UCSD-AML1 (cell line): ENCODE data around the gene OR2F2.

ENCODE experiments used
- DNase-seq: peaks from one replicate; lab custom pipeline; 2025; ENCODE audit not compliant: unreplicated experiment; lab: John Stamatoyannopoulos, UW

Gene OR2F2

DNA sequence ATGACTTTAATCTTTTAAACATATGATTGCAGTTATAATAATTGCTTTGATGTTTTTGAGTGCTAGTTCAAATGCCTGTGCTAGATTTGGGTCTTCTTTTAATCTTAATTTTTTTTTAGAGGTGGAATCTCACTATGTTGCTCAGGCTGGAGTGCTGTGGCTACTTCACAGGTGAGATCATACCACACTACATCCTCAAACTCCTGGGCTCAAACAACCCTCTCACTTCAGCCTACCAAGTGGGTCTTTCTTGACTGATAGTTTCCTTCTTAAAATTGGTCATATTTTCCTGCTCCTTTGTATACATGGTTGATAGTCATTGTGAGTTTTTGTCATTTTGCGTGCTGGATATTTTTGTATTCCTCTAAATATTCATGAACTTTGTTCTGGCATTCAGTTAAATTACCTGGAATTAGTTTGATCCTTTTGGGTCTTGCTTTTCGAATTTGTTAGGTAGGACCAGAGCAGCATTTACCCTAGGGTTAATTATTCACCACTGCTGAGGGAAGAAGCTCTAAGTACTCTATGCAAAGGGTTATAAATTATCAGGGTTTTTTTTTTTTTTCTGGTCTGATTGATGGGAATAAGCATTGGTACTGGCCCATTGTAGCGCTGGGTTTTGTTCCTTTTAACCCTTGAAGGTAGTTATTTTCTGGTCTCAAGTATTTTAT lies 21.0 kb upstream of the OR2F2 start:
- no peak for DNase-seq

- DNase-seq = no peak
These were observed 19.9 kb upstream of the OR2F2 start for GRCh38 chr7:143914938-143915652.

- no peak for DNase-seq
These were observed 10.2 kb upstream of the OR2F2 start for GRCh38 chr7:143924851-143925250.

DNA sequence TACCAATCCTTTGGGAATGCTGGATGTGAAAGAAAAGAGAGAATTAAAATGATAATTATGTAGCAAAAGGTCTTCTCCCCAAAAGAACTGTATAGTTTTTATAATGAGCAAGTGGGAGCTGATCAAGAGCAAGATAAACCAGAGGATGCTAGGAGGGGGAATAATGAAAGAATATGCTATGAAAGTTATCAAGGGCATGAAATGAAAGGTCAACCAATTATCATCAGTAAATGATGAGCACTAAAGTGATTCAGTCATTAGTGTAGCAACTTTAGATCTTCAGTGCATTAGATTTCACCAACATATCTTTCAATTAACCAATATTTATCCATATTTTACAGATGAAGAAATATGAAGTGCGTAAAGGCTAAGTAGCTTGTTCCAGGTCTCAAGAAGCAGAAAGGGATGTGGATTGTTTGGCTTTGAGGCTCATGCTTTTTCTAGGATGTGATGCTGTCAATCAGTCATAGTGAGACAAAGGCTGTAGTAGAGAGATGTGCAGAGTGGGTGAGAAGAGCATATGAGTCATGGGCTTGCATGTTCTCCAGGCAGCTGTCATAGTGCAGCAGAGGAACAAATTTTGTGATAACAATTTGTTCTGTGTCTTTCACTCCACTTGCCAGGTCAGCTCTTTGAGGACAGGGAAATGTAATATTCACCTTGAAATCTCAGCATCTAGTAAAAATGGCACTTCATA lies 5.7 kb upstream of the OR2F2 start:
- no peak for DNase-seq

DNA sequence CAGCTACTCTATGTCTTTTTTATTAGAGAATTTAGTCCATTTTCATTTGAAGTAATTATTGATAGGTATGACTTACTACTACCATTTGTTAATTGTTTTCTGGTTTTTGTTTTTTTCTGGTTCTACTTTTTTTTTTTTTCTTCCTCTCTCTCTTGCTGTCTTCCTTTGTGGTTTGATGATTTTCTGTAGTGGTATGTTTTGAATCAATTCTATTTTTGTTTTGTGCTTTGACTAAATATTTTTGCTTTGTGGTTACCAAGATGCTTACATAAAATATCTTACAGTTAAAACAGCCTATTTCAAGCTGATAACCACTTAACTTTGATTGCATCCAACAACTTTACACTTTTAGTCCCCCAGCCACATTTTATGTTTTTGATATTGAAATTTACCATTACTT lies 3.3 kb upstream of the OR2F2 start:
- DNase-seq = no peak

- no peak for DNase-seq
These were observed 1.3 kb downstream of the OR2F2 start for GRCh38 chr7:143936087-143937009.

DNA sequence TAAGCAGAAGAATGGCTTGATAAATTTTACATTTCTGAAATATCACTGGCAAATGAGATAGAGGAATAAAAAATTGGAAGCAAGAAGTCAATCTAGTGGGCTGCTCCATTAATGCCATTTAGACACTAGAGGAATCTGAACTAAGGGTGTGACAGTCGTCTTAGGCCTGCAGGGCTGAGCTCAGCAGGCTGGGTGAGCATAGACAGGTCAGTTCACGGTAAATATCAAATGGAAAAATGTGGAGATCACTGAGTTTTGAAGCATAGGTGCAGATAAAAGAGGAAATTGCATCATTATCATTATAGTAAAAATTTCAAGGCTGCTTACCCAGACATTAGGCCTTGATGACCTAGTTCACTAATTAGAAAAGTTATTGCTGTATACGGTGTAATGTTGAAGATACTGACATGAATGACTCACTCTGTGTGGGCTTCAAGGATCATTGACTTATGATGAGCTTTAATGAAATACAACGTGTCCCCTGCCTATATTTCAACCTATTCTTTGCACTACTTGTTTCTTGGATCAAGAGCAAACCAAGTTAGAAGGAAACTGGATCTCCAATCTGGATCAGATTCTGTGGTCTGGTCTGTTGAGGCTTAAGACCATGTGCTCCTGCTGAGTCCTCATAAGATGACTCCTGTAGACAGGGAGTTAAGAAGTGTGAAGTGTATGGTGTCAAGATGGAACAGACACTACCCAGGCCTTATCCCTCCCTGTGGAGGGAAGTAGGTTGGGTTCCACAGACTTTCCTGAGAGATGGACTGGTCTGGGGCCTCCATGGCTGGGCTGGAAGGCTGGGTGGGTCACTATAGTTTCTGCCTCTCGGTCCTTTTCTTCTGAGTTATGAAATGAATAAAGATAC lies 3.6 kb downstream of the OR2F2 start:
- DNase-seq = no peak

DNA sequence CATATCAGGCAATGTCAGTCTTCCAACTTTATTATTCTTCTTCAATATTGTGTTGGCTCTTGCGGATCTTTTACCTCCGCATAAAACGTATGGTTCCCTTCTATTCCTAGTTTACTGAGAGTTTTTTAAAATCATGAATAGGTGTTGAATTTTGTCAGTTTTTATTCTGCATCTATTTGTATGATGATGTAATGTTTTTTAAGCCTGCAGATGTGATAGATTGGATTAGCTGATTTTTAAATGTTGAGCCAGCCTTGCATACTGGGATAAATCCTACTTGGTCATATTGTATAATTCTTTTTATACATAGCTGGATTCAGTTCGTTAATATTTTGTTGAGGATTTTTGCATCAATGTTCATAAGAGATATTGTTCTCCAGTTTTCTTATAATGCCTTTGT lies 10.4 kb downstream of the OR2F2 start:
- no peak for DNase-seq

DNA sequence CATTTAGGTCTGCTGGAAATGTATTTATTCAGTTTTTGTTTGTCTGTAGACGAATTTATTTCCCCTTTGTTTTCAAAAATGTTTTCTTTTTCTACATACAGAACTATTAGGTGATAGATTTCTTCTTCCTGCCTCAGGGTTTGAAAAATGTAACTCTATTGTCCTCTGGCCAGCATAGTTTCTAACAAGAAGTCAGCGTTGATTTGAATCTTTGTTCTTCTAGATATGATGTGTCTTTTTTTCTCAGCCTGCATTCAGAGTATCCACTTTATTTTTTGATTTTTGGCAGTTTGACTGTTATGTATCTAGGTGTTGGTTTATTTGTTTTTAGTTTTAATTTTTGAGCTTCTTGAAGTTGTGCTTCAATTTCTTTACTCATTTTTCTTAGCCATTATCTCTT lies 12.1 kb downstream of the OR2F2 start:
- DNase-seq = no peak

DNA sequence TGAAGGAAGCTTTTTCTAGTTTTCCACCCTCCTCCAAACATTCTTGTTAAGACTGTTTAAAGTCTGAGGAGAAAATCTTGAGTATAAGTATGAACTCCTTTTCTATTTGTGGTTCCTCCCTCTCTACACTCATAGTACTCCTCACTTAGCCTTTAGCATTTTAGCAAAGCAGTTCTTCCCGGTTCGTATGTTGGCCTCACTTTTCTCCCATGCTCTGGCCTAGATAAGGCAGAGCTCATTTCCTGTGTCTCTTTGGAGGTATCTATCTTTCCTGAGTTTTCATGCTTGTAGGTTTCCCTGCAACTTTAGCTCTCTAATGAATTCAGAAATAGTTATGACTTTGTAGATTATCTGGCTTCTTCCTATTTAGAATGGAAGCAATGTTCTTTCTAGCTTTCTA lies 13.7 kb downstream of the OR2F2 start:
- DNase-seq = no peak

- no peak for DNase-seq
These were observed 18.4 kb downstream of the OR2F2 start for GRCh38 chr7:143953421-143953820.

- DNase-seq = no peak
These were observed 19.1 kb downstream of the OR2F2 start for GRCh38 chr7:143954135-143954534.

DNA sequence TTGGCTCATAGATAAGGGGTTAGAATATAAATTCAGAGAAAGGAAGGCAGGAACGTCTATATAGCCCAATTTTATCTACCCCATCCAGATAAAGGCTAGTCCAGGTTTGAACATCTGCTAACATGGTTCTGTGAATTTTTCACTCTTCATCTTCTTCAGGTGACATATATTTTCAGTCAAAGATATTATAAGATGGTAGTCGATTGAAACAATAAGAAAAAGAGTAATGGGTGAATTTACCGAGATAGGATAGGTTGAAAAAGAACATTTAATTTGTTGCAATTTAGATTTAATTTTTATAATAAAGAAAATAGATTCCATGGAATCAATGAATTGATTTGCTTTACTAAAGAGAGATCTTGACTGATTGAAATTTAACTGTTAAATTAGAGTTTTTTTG lies 19.5 kb downstream of the OR2F2 start, which contains the start of gene OR2F1:
TSS of gene OR2F1 (plus strand) at position 301 of the 400 bp plus-strand sequence. CDS start 5,127 bp downstream, outside the sequence.
- no peak for DNase-seq

DNA sequence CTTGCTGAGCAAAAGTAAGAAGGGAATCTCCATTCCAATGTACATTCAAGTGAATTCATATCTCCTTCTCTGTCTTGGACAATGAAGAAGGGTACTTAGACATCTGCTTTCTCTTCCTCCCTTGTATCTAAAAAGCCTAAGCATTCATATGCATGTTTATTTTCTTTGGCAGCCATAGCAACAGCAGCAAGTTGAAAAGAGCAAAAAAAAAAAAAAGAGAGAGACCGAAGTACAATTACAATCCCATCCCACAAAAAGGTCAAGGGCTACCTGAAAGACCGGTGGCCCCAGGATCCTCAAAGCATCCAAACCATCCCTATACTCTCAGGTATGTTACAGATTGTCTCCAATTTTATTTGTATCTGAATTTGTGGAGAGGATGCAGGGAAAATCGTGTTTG lies 23.7 kb downstream of the OR2F2 start:
- DNase-seq = no peak

DNA sequence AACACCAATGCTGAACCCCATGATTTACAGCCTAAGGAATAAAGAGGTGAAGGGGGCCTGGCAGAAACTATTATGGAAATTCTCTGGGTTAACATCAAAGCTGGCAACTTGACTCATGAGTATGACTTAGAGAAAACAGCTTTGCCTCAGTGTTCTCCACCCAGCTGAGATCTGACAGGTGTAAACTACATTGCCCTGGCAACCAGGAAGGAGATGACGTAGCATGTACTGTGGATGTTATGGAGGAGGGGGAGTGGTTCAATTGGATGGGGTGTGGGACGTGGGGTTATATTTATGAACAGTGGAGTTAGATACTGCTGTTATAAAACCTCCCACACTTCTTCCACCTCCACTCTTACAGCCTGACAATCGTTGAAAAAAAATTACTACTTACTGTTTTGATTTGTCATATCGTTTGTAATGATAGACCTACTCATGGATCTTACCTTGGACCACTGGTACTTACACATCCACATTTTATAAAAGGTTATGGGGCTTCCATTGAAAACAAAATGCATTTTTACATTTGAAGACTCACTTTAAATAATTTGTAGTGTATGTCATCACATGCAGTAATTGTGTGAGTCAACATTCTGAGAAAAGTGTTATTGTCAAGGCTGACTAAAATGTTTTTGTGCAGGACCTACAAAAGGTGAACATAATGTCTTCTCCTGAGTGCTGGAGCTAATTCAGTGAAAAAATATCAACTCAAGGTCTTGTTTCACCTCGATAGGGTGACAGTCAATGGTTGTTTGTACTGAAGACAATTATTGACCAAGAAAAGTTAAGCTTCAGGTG lies 26.0 kb downstream of the OR2F2 start:
- DNase-seq = no peak

DNA sequence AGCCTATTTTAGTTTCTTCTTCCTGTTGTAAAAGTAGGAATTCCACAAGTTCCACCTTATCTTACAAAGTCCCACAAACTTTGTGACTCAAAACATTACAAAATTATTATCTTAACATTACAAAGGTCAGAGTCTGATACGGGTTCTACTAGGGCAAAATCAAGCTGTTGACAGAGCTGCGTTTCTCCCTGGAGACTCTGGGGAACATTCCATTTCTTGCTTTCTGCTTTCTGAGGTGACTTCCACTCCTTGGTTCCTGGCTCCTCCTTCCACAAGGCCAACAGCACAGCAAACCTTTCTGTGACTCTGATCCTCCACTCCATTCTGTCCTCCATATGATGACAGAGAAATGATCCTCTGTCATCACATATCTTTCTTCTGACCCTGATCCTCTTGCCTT lies 30.2 kb downstream of the OR2F2 start:
- no peak for DNase-seq

- no peak for DNase-seq
These were observed 32.4 kb downstream of the OR2F2 start for GRCh38 chr7:143967398-143967797.

DNA sequence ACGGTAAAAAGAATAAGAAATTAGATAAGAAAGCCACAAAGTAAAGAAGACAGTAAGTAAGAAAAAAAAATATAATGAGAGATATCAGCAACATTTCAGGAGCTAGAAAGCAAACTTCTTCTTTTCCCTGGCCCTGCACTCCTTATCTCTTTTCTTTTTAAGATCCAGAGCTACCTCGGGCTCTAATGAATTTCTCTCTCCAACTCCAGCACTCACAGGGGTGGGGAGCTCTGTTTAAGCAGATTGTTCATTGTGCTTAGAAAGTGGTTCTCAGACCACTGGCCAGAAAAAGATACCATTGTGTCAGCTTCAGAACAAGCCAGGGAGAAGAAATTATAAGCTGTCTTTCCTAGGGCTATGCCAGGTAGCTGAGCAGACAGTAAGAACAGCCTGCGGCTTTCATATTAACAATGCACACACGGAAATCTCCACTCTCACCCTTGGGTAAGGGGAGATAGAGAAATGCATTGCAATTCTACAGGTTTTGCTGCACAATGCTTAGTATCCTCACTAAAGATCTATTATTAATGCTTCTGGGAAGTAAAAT lies 38.9 kb downstream of the OR2F2 start:
- no peak for DNase-seq

DNA sequence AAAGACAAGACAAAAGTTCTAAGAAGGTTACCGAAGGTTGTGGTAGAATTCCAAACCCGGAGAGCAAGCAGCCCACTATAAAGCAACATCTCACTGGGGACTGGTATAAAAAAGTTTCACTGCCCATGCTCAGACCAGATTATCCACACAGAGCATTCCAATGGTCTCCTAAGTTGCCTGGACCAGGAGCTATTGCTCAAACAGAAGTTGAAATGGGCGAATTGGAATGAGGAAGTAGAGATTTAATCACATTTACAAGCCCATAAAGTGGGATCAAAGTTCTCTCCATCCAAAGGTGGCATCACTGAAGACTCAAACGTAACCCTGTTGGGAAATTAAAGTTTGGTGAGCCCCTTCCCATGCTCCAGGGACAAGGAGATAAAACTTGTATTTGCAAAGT lies 39.4 kb downstream of the OR2F2 start:
- DNase-seq = no peak
